Measurements from ENCODE around the gene TMEM132E.

The TMEM132E gene

DNA sequence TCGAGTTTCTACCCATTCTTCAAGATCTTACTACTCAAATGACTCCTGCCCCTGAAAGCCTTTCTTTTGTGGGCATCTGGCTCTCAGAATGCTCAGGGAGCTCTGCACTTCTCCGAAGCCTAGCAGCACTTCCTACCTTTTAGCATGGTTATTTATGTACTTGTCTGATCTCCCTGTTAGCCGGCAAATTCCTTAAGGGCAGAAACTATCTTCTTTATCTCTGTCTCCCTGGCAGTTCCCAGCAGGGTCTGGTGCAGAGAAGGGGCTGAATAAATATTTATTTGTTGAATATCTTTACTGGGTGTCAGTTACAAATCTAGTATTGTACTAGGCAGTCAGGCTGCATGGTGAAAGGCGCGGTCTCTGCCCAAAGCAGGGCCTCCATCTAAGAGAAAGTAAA lies 30.7 kb downstream of the TMEM132E start:
- Histone ChIP-seq H3K4me1 (ENCODE audit: insufficient read depth, low read length, severe bottlenecking) (no peaks in the 10 kb centered on the region), H3K36me3 (ENCODE audit: insufficient read depth, low read length) (no peaks in the 10 kb centered on the region), H2AFZ (ENCODE audit: low read length) (no peak overlapping the region), H4K20me1 (ENCODE audit: insufficient read depth, low read length) (no peaks in the 10 kb centered on the region), H3K4me2 (ENCODE audit: low read length) (no peak overlapping the region), H3K27ac (ENCODE audit: low read depth, low read length, poor library complexity, severe bottlenecking) (no peak overlapping the region), H3K9me3 (ENCODE audit: low read length) (no peaks in the 10 kb centered on the region), H3K9me2 (ENCODE audit: low read depth, low read length) (no peaks in the 10 kb centered on the region), H3K27me3 (ENCODE audit: insufficient read depth, low read length) (no peaks in the 10 kb centered on the region), H3K4me3 (ENCODE audit: low read depth, low read length, poor library complexity, severe bottlenecking) (no peak overlapping the region), H3K79me2 (ENCODE audit: insufficient read depth, low read length) (no peaks in the 10 kb centered on the region), H3K9ac (ENCODE audit: low read length) (no peak overlapping the region), H3F3A (ENCODE audit: insufficient read depth, low read length) (no peaks in the 10 kb centered on the region)
- TF ChIP-seq, protein P1, sequence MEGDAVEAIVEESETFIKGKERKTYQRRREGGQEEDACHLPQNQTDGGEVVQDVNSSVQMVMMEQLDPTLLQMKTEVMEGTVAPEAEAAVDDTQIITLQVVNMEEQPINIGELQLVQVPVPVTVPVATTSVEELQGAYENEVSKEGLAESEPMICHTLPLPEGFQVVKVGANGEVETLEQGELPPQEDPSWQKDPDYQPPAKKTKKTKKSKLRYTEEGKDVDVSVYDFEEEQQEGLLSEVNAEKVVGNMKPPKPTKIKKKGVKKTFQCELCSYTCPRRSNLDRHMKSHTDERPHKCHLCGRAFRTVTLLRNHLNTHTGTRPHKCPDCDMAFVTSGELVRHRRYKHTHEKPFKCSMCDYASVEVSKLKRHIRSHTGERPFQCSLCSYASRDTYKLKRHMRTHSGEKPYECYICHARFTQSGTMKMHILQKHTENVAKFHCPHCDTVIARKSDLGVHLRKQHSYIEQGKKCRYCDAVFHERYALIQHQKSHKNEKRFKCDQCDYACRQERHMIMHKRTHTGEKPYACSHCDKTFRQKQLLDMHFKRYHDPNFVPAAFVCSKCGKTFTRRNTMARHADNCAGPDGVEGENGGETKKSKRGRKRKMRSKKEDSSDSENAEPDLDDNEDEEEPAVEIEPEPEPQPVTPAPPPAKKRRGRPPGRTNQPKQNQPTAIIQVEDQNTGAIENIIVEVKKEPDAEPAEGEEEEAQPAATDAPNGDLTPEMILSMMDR (IDR thresholded peaks at IDR 0.05; ENCODE audit: low read length): no peak
- no peak for TF ChIP-seq EZH2 (IDR thresholded peaks at IDR 0.05; ENCODE audit: borderline replicate concordance, low read length)

DNA sequence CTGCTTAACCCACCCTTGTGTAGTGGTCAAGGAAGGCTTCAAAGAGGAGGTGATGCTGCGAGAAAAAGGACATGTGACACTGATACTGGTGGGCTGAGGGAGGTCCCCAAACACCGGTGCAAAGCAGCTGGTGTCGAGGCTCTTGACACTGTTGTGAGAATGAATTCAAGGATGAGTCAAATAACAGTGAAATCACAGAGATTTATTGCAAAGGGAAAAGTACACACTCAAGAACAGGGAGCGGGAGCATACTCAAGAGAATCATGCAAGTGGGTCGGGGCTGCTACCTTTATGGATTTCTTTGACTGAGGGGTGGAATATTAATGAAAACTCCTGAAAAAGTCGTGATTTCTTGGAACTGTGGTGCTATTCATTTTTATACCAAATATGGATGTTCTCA lies 31.1 kb downstream of the TMEM132E start:
- H3K9me3 ChIP-seq (ENCODE audit: low read length): no peaks in the 10 kb centered on the region
- H3K79me2 ChIP-seq (ENCODE audit: insufficient read depth, low read length): no peaks in the 10 kb centered on the region
- H4K20me1 ChIP-seq (ENCODE audit: insufficient read depth, low read length): no peaks in the 10 kb centered on the region
- no peak overlapping the region for H3K9ac ChIP-seq (ENCODE audit: low read length)
- H3K27me3 ChIP-seq (ENCODE audit: insufficient read depth, low read length): no peaks in the 10 kb centered on the region
- no peaks in the 10 kb centered on the region for H3K36me3 ChIP-seq (ENCODE audit: insufficient read depth, low read length)
- no peak overlapping the region for H3K4me3 ChIP-seq (ENCODE audit: low read depth, low read length, poor library complexity, severe bottlenecking)
- no peaks in the 10 kb centered on the region for H3K4me1 ChIP-seq (ENCODE audit: insufficient read depth, low read length, severe bottlenecking)
- TF ChIP-seq, protein P1 (IDR thresholded peaks at IDR 0.05; ENCODE audit: low read length): no peak
- TF ChIP-seq EZH2 (IDR thresholded peaks at IDR 0.05; ENCODE audit: borderline replicate concordance, low read length): no peak
- H2AFZ ChIP-seq (ENCODE audit: low read length): no peak overlapping the region
- no peaks in the 10 kb centered on the region for H3F3A ChIP-seq (ENCODE audit: insufficient read depth, low read length)
- no peaks in the 10 kb centered on the region for H3K9me2 ChIP-seq (ENCODE audit: low read depth, low read length)
- no peak overlapping the region for H3K27ac ChIP-seq (ENCODE audit: low read depth, low read length, poor library complexity, severe bottlenecking)
- H3K4me2 ChIP-seq (ENCODE audit: low read length): no peak overlapping the region

DNA sequence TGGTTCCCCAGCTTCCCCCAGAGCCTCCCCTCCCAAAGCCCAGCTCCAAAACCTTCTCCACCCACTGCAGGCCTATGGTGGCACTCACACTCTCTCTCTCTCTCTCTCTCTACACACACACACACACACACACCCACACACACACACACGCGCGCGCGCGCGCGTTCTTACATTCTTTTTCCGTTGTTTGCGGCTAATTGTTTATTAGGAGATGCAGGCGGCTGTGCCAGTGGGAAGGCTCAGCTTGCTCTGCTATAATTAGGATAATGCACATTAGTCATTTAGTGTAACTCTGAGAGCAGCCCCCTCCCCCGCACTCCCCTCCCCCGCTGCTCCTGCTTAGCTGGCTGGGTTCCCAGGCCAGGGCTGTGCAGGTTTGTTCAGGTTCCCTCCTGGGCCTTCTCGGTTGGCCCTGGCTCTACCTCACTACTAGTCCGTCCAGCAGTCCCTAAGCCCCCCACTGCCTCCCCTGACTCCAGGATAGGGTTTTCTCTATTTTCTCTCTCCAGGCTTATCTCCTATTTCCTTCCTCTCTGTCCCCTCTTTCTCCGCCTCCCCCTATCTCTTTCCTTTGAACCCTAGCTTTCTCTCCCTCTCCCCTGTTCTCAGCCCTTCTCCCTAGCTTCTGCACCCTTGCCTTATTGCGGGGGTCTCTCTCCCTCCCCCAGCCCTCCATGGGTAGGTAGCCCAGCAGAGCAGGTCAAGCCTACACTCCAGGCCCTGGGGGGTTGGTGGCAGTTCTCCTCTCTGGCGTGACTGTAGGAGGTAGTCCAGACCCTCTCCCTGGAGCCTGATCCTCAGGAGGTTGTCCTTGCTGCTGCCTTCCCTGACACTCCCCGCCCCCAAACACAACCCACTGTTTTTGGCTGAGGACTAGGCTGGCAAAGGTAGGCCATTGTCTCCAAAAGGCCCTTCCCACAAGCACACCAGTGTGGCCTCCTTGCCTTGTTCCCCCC lies 34.0 kb downstream of the TMEM132E start:
- no peak for TF ChIP-seq EZH2 (IDR thresholded peaks at IDR 0.05; ENCODE audit: borderline replicate concordance, low read length)
- TF ChIP-seq, protein P1 (IDR thresholded peaks at IDR 0.05; ENCODE audit: low read length): no peak
- no peaks in the 10 kb centered on the region for H3K4me1 ChIP-seq (ENCODE audit: insufficient read depth, low read length, severe bottlenecking)

More for the DNA sequence above, 34.0 kb downstream of the TMEM132E start:
- Histone ChIP-seq H4K20me1 (ENCODE audit: insufficient read depth, low read length) (no peaks in the 10 kb centered on the region), H3K9ac (ENCODE audit: low read length) (no peak overlapping the region), H3K27me3 (ENCODE audit: insufficient read depth, low read length) (no peaks in the 10 kb centered on the region), H3F3A (ENCODE audit: insufficient read depth, low read length) (no peaks in the 10 kb centered on the region), H3K4me2 (ENCODE audit: low read length) (no peak overlapping the region), H3K27ac (ENCODE audit: low read depth, low read length, poor library complexity, severe bottlenecking) (no peak overlapping the region), H3K9me3 (ENCODE audit: low read length) (no peaks in the 10 kb centered on the region), H3K4me3 (ENCODE audit: low read depth, low read length, poor library complexity, severe bottlenecking) (no peak overlapping the region), H3K79me2 (ENCODE audit: insufficient read depth, low read length) (no peaks in the 10 kb centered on the region), H2AFZ (ENCODE audit: low read length) (no peak overlapping the region), H3K36me3 (ENCODE audit: insufficient read depth, low read length) (no peaks in the 10 kb centered on the region), H3K9me2 (ENCODE audit: low read depth, low read length) (no peaks in the 10 kb centered on the region)
